D721Med (cell line): ENCODE data around the gene FFAR2.

Experiments used
- DNase-seq: peaks from one replicate; pipeline ENCODE4 v3.0.0; 2011; ENCODE audit warnings: low spot score; ENCODE audit not compliant: insufficient read length
- FAIRE-seq: peaks from 2 replicates; lab custom pipeline; 2011; peaks lifted over from hg19 to GRCh38; lab: Jason Lieb, UNC
- CTCF ChIP-seq: IDR thresholded peaks from 2 replicates; pipeline ENCODE4 v1.5.1; 2012; ENCODE audit warnings: mild to moderate bottlenecking, control low read depth; ENCODE audit not compliant: insufficient read depth; ENCODE audit errors: missing control alignments

Gene FFAR2

DNA sequence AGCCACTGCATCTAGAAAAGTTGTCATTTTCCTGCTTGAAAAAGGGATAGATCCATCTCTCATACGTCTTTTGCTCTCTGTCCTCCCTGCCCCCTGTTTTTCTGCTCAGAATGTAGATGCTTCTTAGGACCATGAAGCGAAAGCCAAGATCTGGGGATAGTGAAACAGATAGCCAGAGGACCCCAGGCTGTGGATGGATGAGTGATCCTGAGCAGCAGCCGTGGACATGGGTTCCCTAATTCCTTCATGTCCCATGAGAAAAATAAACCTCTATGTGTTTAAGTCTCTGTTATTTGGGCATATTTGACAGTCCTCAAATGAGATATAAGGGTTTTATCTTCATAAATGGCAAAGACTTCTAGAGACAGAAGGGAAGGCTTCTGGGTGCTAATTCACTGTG, 12.2 kb upstream of the FFAR2 start:
- FAIRE-seq (no peak), DNase-seq (no peak)
- no peak for TF ChIP-seq CTCF

- TF ChIP-seq CTCF = no peak
- no peak for DNase-seq
- no peak for FAIRE-seq
Observed at GRCh38 chr19:35436477-35437405, 11.3 kb upstream of the FFAR2 start.

- FAIRE-seq = no peak
- TF ChIP-seq CTCF = no peak
- no peak for DNase-seq
Observed at GRCh38 chr19:35437406-35437951, 10.6 kb upstream of the FFAR2 start.

- FAIRE-seq = no peak
- TF ChIP-seq CTCF = no peak
- no peak for DNase-seq
Observed at GRCh38 chr19:35438096-35438495, 10.0 kb upstream of the FFAR2 start.

DNA sequence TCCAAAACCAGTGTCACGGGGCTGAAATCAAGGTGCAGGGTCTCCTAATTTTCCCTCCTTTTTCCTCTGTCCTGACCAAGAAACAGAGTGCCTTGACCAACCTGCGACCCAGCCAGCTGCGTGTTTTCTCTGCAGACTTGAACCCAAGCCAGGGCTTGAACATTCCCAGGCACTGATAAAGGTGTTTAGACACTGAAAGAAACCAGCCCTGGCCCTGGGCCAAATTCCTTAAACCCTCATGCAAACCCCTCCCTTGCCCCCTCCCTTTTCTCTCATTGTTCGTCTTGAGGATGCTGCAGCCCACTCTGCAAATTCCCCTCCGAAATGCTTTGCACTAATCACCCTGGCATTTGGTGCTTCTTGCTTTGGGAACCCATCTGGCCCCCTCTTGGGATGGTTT, 9.5 kb upstream of the FFAR2 start:
- FAIRE-seq = no peak
- no peak for DNase-seq
- TF ChIP-seq CTCF = no peak

GRCh38 chr19:35439921-35440320, 8.1 kb upstream of the FFAR2 start:
- FAIRE-seq (no peak), DNase-seq (no peak)
- TF ChIP-seq CTCF = no peak

- FAIRE-seq = no peak
- TF ChIP-seq CTCF = no peak
- DNase-seq = no peak
Observed at GRCh38 chr19:35442091-35442490, 6.0 kb upstream of the FFAR2 start.
